ENCODE results near the gene TOPORS.
"Not testable (repeated sequence)": the region's sequence is repeated elsewhere in the genome, so short reads cannot be mapped to it uniquely, and the experiment has no call there.

Gene TOPORS

DNA sequence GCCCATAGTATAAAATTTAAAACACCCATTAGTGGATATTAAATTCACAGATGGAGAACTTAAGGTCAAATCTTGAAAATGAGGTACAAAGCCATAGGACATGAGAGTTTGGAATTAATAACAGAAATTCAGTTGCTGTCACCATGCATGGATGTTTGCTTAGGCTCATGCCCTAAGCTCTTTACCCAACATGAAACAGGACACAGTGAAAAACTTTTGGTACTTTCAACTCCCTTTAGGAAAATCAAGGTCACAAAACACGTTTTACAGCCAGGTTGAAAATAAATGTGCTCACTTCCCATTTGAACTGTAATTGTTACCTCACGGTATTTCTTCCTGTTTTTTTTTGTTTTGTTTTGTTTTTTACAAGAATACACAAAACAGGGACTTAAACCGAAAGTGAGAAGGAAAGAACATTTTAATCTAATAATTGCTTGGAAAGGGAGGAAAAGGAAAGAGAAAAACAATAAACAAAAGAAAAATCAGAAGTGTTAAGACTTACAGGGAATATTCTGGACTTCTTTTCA lies 6.1 kb upstream of the TOPORS start:
- no peak for DNase-seq

- no peak for DNase-seq
Observed at GRCh38 chr9:32554591-32554990, 2.2 kb upstream of the TOPORS start.

DNA sequence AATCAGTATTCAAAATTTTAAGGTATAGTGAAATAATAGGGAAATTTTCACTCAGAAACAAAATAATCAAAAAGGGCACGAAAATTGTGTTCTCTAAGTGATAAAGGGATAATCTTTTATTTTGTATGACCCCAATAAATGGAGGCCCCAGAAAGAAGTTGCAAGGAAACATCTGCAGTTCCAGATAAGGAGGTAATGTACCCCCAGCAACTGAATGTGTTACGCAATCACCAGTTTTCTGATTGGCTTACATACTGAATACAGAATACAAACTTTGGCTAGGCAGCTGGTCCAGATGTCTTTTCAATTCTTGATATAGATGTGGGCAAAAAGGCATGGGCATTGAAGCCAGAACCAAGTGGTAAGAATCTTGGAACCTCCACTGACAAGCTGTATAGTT lies 1.7 kb upstream of the TOPORS start:
- no peak for DNase-seq

- DNase-seq: peak; percentile 59
Observed at GRCh38 chr9:32551276-32552051, 922 bp downstream of the TOPORS start.

- DNase-seq: peak; percentile 98
Observed at GRCh38 chr9:32550562-32551275, 1.7 kb downstream of the TOPORS start.

GRCh38 chr9:32550150-32550561 lies 2.2 kb downstream of the TOPORS start:
- DNase-seq: peak; percentile 12

DNA sequence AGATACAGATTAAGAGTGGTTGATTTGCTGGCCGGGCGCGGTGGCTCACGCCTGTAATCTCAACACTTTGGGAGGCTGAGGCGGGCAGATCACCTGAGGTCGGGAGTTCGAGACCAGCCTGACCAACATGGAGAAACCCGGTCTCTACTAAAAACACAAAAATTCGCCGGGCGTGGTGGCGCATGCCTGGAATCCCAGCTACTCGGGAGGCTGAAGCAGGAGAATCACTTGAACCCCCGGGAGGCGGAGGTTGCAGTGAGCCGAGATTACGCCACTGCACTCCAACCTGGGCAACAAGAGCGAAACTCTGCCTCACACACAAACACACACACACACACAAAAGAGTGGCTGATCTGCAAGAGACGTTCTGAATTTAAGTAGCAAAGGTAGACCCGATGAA lies 4.2 kb downstream of the TOPORS start:
- DNase-seq: not testable (repeated sequence)

DNA sequence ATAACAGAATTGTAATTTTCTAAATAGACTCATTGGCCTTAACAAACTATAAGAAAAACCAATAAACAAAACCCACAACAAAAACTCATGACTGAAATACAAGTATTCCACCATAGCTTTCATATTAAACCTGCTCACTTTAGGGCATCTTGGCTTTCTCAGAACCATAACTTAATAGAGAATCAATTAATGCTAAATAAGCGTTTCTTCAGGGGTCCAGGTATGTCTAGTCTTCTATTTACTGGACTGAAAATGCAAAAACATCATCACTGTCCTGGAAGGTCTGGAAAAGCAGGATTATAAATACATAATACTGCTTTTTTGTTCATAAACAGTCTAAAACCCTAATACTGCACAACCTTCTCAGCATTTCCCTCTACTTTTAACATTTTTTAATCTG lies 6.5 kb downstream of the TOPORS start:
- no peak for DNase-seq

DNA sequence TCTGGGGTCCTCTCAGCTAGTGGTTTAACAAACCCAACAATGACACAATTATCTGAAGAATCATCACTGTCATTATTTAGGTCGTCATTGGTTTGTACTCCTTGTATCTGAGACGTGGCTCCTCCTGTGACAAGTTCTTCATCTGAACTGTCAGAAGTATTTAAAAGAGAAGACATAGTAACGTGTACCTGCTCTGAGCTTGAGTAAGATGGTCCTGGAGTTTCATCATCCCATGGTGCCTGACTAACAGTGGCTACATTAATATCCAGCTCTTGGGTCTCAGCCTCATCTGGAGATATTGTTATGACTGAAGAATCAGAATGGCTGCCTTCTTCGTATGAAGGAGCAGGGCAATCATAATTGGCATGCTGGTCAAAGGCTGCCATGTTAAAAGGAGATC lies 9.3 kb downstream of the TOPORS start:
- no peak for DNase-seq

DNA sequence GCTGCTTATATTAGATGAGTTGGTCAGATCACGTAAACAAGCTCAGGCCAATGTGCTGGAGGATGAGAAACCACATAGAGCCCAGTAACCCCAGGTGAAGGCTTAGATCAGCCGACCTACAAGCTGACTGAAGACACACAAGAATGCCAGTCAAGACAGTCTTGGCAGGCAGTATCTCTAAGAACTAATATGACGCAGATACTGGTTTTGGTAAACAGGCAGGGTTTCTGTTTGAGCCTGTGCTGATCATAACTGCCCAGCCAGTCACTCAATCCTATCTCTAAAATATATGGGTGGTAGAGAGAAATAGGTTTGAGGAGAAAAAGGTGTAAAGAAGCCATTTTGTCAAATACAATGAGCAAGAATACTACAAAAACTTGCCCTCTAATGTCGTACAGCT lies 18.6 kb downstream of the TOPORS start:
- no peak for DNase-seq

- no peak for DNase-seq
Observed at GRCh38 chr9:32533336-32533735, 19.1 kb downstream of the TOPORS start.

DNA sequence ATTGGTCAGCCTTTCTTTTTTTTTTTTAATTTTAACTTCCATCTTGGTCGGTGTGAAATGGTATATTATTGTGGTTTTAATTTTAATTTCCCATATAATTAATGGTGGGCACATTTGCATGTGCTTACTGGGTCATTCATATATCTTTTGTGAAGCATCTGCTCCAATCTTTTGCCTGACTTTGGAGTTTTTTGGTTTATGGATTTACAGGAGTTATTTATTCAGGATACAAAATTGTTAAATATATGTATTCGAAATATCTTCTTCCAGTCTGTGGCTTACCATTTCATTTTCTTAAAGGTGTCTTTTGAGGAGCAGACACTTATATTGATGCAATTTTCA lies 25.7 kb downstream of the TOPORS start:
- no peak for DNase-seq

GRCh38 chr9:32526041-32526706 lies 26.2 kb downstream of the TOPORS start, which contains the start of gene RIGI:
TSS of gene RIGI (minus strand) at chr9:32526196. CDS start at chr9:32526166, 30 bp downstream.
- DNase-seq: peak; percentile 92

DNA sequence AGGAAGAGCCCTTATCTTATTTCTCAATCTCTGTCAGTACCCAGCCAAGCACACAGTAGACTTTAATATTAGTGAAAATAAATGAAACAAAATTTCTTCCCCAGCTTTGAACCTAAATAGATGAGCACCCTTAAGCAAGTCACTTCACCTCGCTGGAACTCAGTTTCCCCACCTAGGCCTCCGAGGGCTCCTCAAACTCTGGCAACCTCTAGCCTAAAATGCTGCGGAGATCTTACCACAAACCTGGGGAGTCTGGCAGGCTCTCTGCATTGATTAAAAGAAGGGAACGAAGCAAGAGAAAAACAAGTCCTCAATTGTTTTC lies 26.7 kb downstream of the TOPORS start:
- no peak for DNase-seq

DNA sequence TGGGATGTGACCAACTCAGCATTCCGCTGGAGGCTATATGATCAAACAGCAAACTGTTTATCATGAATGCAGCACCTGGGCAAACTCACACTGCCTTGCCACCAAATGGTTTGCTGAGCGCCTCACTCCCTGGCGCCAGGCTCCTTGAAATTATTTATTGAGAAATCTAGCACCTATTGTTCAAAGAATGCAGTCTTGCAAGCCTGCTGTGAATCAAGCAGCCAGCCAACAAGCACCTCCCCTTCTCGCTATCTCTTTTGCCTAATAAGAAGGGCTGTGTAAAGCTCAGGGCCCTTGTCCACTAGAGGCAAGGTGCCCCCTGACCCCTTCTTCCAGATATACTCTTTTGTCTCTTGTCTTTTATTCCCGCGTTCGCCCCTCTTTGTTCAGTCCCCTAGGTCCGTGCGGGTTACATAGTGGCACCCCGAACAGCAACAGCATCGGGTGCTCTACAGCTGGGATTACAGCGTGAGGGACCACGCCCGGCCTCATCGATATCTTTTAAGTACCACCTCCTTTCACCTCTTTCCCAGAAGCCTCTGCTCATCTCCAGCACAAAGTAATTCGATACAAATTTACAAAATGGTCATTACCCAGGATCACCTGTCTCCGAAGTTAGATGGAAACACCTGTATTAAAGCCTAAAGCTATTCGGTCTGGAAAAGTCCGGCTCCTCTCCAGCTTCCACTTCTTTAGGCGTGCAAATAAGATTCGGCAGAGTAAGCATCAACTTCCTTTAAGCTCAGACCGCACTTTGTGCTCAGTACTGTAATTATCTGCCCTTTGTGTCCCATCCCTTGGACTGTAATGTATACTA lies 27.3 kb downstream of the TOPORS start:
- DNase-seq: peak; percentile 32

- not testable (repeated sequence) for DNase-seq
Observed at GRCh38 chr9:32524558-32524891, 27.9 kb downstream of the TOPORS start.

DNA sequence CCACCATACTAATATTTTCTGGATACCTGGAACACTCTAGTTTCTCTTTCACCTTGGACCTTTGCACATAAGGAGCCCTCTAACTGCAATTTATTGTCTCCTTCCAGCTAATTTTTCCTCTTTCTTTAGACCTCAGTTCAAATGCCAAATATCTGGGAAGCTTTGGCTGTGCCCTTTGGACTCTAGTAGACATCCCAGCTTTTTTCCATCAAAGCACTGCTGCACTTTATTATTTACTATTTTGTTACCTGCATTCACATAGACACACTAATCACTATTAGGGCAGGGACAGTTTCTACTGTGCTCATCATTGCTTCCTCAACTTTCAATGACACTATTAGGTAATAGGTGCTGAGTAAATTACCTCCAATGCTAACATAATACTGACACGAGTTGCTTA lies 28.5 kb downstream of the TOPORS start:
- no peak for DNase-seq

DNA sequence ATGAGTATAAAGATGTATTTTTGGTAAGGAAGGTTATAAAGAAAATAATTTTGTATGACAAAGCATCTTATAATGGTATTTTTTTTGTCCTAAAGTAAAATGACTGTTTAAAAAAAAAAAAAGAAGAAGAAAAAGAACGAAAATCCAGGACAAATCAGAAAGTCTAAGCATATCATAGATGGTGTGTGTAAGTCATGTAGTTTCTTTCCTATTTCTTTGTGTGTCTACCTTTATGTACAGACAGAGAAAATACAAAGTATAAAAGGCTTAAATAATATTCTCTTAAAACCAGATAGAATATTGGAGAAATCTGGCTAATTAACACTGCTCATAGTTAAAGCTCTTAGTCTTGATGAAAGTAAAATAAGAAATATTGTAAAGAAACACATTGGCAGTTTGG lies 34.1 kb downstream of the TOPORS start:
- no peak for DNase-seq

- no peak for DNase-seq
Observed at GRCh38 chr9:32516241-32516640, 36.1 kb downstream of the TOPORS start.

DNA sequence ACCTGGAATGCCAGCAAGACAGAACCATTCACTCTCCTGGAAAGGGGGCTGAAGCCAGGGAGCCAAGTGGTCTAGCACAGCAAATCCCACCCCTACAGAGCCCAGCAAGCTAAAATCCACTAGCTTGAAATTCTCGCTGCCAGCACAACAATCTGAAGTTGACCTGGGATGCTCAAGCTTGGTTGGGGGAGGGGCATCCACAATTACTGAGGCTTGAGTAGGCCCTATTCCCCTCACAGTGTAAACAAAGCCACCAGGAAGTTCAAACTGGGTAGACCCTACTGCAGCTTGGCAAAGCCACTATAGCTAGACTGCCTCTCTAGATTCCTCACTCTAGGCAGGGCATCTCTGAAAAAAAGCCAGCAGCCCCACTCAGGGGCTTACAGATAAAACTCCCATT lies 43.7 kb downstream of the TOPORS start:
- DNase-seq: no peak

GRCh38 chr9:32503008-32503407 lies 49.4 kb downstream of the TOPORS start:
- no peak for DNase-seq

- DNase-seq: no peak
Observed at GRCh38 chr9:32502464-32502863, 49.9 kb downstream of the TOPORS start.

DNA sequence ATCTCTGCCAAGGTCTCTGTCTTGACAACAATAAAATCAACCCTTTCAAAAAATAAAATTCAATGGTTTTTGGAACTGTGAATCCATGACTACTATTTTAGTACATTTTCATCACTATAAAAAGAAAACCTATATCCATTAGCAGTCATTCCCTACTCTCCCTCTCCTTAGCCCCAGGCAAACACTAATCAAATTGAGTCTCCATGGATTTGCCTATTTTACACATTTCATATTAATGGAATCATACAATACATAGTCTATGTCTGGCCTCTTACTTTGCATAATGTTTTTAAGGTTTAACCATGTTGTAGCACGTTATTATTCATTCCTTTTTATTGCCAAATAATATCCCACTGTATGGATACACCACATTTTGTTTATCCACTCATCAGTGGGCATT lies 50.5 kb downstream of the TOPORS start:
- DNase-seq: no peak
